Aorta (tissue), 5 donors: ENCODE data around the gene CDC42EP4. TPM values are rescaled to one million over a fixed set of nuclear protein-coding genes. Genes with fewer than 3 reads are reported as not detected.
"Not testable (repeated sequence)": the region's sequence is repeated elsewhere in the genome, so short reads cannot be mapped to it uniquely, and the experiment has no call there.

Experiments used
- ATAC-seq: fragments of 200-7000 bp; cut with Tn5 transposase; one replicate; pipeline ENCODE4 v1.9.1; 2022; ENCODE audit warnings: moderate library complexity; ENCODE audit not compliant: low FRiP score
- DNase-seq, 2 donors: peaks; one replicate each; pipeline ENCODE4 v3.0.0-alpha.2; 2020
- H3K27ac ChIP-seq, 2 donors: one replicate each; pipeline ENCODE4 v1.5.1; 2013; ENCODE audit warnings: low read length in 2 of 2, mild to moderate bottlenecking in 2 of 2, moderate library complexity in 2 of 2, control low read depth in 1 of 2, inconsistent platforms in 1 of 2, low read depth in 1 of 2
- H3K27me3 ChIP-seq, 2 donors: one replicate each; pipeline ENCODE4 v1.6.1; 2013; ENCODE audit warnings: control low read depth in 1 of 2, low read length in 1 of 2, mild to moderate bottlenecking in 1 of 2, moderate library complexity in 1 of 2; ENCODE audit not compliant: insufficient read depth in 2 of 2, control insufficient read depth in 1 of 2
- H3K36me3 ChIP-seq, 2 donors: one replicate each; pipeline ENCODE4 v1.6.1; 2013; ENCODE audit warnings: control low read depth in 1 of 2, low read length in 1 of 2, mild to moderate bottlenecking in 1 of 2; ENCODE audit not compliant: insufficient read depth in 2 of 2, control insufficient read depth in 1 of 2
- H3K4me1 ChIP-seq, 2 donors: one replicate each; pipeline ENCODE4 v1.6.1; 2013; ENCODE audit warnings: low read length in 2 of 2, control low read depth in 1 of 2, mild to moderate bottlenecking in 1 of 2, moderate library complexity in 1 of 2; ENCODE audit not compliant: insufficient read depth in 2 of 2, control insufficient read depth in 1 of 2
- H3K4me3 ChIP-seq, 2 donors: one replicate each; pipeline ENCODE4 v1.5.1; 2013; ENCODE audit warnings: low read length in 2 of 2, control low read depth in 1 of 2, mild to moderate bottlenecking in 1 of 2
- H3K9me3 ChIP-seq: one replicate; pipeline ENCODE4 v1.6.1; 2013; ENCODE audit warnings: mild to moderate bottlenecking, low read length; ENCODE audit not compliant: control insufficient read depth
- WGBS, 2 donors: extraction: QIAGEN DNeasy Blood & Tissue Kit; methylation state at CpG; one replicate each; pipeline ENCODE4 v1.1.7; 2013; 5-methylcytosine and 5-hydroxymethylcytosine counted together
- intact Hi-C, 2 donors: fragments of 100-400 bp; cut with DNase I; formaldehyde crosslinking; loops; one replicate each; pipeline versions ENCODE4 v1.14.2 to v1.15.0; 2022
- polyA plus RNA-seq, 2 donors: library from polyadenylated mRNA; stranded (reverse); fragments of 200-250 nt; gene quantifications; one replicate each; pipeline ENCODE4 v1.2.3, GENCODE V29; 2013
- total RNA-seq, 2 donors: library from RNA; stranded (reverse); fragmentation: NEBNext Ultra II Directional; extraction: Animal tissue kit (Norgen Biotek cat#: 25700); gene quantifications; one replicate each; pipeline ENCODE4 v1.2.1, GENCODE V29; 2021
- donor health status: healthy with polysubstance abuse.
- donor health status: Bipolar disorder and iron deficiency.
- donor health status: DM: no; HTN: no; CAD: no.
- donor health status: DM: no; HTN: no; CAD: no.
- donor health status: DM: yes; HTN: yes; CAD: no.

CDC42EP4 gene
- total and polyA plus RNA-seq, 4 donors: 23.6 to 73.7 (median 43.3) TPM

- not testable (repeated sequence) for DNase-seq, ATAC-seq, H3K27ac ChIP-seq, H3K9me3 ChIP-seq, H3K27me3 ChIP-seq, H3K4me3 ChIP-seq, H3K4me1 ChIP-seq, H3K36me3 ChIP-seq
- WGBS, 2 donors: 81 to 86% methylated on average over 10 to 11 of the region's 11 CpGs
- intact Hi-C loops: loop anchor here (10.0 kb wide), 1 partner anchor 52 kb away; no protein-coding TSS in a partner anchor
Observed at GRCh38 chr17:73312887-73313286, 1.1 kb upstream of the CDC42EP4 start.

GRCh38 chr17:73311428-73311780, 397 bp downstream of the CDC42EP4 start:
- H3K4me1 ChIP-seq: peaks cover 1 to 3% of the 10 kb centered on the region in 2 donors
- peak overlapping the region; percentile 74 to 93 for H3K4me3 ChIP-seq
- intact Hi-C loops: loop anchor here (1.0 to 10.0 kb wide), 3 partner anchors 19 to 56 kb away; no protein-coding TSS in a partner anchor
- DNase-seq: peak; percentile 69 to 85
- WGBS, 2 donors: 0% methylated on average over 26 to 38 of the region's 38 CpGs
- H3K27me3 ChIP-seq: no peaks in the 10 kb centered on the region
- peak overlapping the region; percentile 45 to 90 for H3K27ac ChIP-seq
- H3K36me3 ChIP-seq: no peaks in the 10 kb centered on the region
- ATAC-seq: peak; percentile 46
- H3K9me3 ChIP-seq: no peaks in the 10 kb centered on the region

GRCh38 chr17:73309727-73310596, 1.8 kb downstream of the CDC42EP4 start:
- WGBS, 2 donors: 15 to 19% methylated on average over 21 of the region's 21 CpGs
- peak overlapping the region; percentile 38 to 62 for H3K27ac ChIP-seq
- H3K27me3 ChIP-seq: no peaks in the 10 kb centered on the region
- ATAC-seq (no peak), DNase-seq (no peak)
- intact Hi-C loops: loop anchor here (2.0 to 10.0 kb wide), 5 partner anchors 17 to 117 kb away; partner anchors contain the start of gene COG1 (in 1 of the 2)
- no peaks in the 10 kb centered on the region for H3K9me3 ChIP-seq
- no peaks in the 10 kb centered on the region for H3K36me3 ChIP-seq
- H3K4me1 ChIP-seq: peaks cover 3 to 6% of the 10 kb centered on the region in 2 donors
- H3K4me3 ChIP-seq: peak overlapping the region; percentile 37 to 93

- not testable (repeated sequence) for ATAC-seq, H3K9me3 ChIP-seq, H3K4me1 ChIP-seq, DNase-seq, H3K4me3 ChIP-seq, H3K36me3 ChIP-seq, H3K27me3 ChIP-seq
- 72% methylated on average over 5 of the region's 5 CpGs for WGBS, 2 donors
- H3K27ac ChIP-seq: peak overlapping the region in 1 of 2 donors; percentile 20
- intact Hi-C loops: loop anchor here (2.0 to 10.0 kb wide), 3 partner anchors 33 to 116 kb away; partner anchors contain the start of gene COG1 (in 1 of the 2)
Observed at GRCh38 chr17:73308959-73309358, 2.8 kb downstream of the CDC42EP4 start.

GRCh38 chr17:73308017-73308823, 3.6 kb downstream of the CDC42EP4 start:
- intact Hi-C loops: loop anchor here (2.0 to 10.0 kb wide), 3 partner anchors 34 to 115 kb away; partner anchors contain the start of gene COG1 (in 1 of the 2)
- Histone ChIP-seq H3K27ac (peak overlapping the region; percentile 71 to 96), H3K4me1 (peaks cover 3 to 6% of the 10 kb centered on the region in 2 donors), H3K9me3 (no peaks in the 10 kb centered on the region), H3K27me3 (no peaks in the 10 kb centered on the region), H3K36me3 (no peaks in the 10 kb centered on the region), H3K4me3 (no peak overlapping the region)
- DNase-seq: peak; percentile 90
- peak; percentile 31 for ATAC-seq
- WGBS, 2 donors: 7 to 10% methylated on average over 23 of the region's 23 CpGs

GRCh38 chr17:73307130-73307529, 4.7 kb downstream of the CDC42EP4 start:
- WGBS, 2 donors: 10 to 12% methylated on average over 4 to 9 of the region's 9 CpGs
- Histone ChIP-seq H3K9me3 (no peaks in the 10 kb centered on the region), H3K4me3 (no peak overlapping the region), H3K27me3 (no peaks in the 10 kb centered on the region), H3K4me1 (peaks cover 3 to 6% of the 10 kb centered on the region in 2 donors), H3K27ac (peak overlapping the region; percentile 1 to 62), H3K36me3 (no peaks in the 10 kb centered on the region)
- intact Hi-C loops: loop anchor here in 1 of 2 donors (5.0 to 10.0 kb wide), 2 partner anchors 35 to 52 kb away; no protein-coding TSS in a partner anchor
- ATAC-seq: no peak
- DNase-seq: peak in 1 of 2 donors; percentile 82

- intact Hi-C loops: loop anchor here in 1 of 2 donors (5.0 to 10.0 kb wide), 2 partner anchors 36 to 51 kb away; no protein-coding TSS in a partner anchor
- DNase-seq: no peak
- peaks cover 3 to 6% of the 10 kb centered on the region in 2 donors for H3K4me1 ChIP-seq
- ATAC-seq: no peak
- H3K27ac ChIP-seq: peak overlapping the region; percentile 88 to 98
- 34 to 47% methylated on average over 11 of the region's 11 CpGs for WGBS, 2 donors
- H3K27me3 ChIP-seq: no peaks in the 10 kb centered on the region
- no peak overlapping the region for H3K4me3 ChIP-seq
- H3K36me3 ChIP-seq: no peaks in the 10 kb centered on the region
- H3K9me3 ChIP-seq: no peaks in the 10 kb centered on the region
Observed at GRCh38 chr17:73305845-73306836, 5.7 kb downstream of the CDC42EP4 start.
